ENCODE results near the gene RPLP2.

RPLP2 gene

GRCh38 chr11:788953-789940 is 20.5 kb upstream of the RPLP2 start:
- peak overlapping the region; percentile 28 for H3K4me3 ChIP-seq (replicated peaks; ENCODE audit: low read depth, low read length)
- no peak for TF ChIP-seq CTCF (IDR thresholded peaks at IDR 0.05; ENCODE audit: low read depth, low read length, missing control alignments)
- no peak for DNase-seq (ENCODE audit: extremely low read depth, low read depth)

GRCh38 chr11:789943-790342 is 19.8 kb upstream of the RPLP2 start, which contains the start of gene CEND1:
Gene CEND1, minus strand, starts transcription at chr11:790090. Its CDS starts 1,514 bp downstream, at chr11:788576.
- peak within 1 kb of the TSS; percentile 28 for H3K4me3 ChIP-seq (replicated peaks; ENCODE audit: low read depth, low read length)
- no peak for DNase-seq (ENCODE audit: extremely low read depth, low read depth)
- no peak for TF ChIP-seq CTCF (IDR thresholded peaks at IDR 0.05; ENCODE audit: low read depth, low read length, missing control alignments)

DNA sequence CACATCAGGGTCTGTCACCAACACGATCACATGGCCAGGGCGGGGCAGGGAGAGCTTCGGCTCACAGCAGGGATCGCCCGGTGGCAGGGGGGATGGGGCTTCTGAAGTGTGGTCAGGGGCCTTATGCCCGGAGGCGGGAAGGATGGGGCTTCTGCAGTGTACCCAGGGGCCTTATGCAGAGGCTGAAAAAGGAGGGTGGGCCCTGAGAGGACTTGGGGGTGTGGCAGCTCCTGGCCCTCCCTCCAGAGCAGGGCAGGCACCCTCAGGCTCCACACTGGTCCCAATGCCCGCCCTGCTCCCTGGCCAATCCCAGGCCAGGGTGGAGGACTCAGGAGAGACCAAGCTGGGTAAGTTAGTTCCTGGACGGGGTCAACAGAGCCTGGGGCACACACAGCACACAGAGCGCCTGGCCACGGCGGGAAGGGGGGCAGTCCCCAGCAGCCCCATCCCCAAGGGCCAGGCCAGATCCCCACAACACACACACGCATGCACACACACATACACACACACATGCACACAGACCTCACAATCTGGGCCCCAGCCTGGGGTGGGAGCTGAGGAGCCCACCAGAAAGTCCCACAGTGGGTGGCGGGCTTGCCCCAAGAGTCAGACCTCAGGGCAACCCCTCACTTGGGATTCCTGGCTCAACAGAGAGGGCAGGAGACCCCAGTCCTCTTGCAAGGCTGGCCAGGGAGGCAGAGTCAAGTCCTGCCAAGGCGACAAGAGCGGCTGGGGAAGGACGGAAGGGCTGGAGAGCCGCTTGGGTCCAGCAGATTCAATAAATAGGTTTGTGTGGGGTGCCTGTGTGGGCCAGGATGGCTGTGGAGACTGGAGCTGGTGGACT is 18.8 kb upstream of the RPLP2 start:
- no peak for TF ChIP-seq CTCF (IDR thresholded peaks at IDR 0.05; ENCODE audit: low read depth, low read length, missing control alignments)
- no peak overlapping the region for H3K4me3 ChIP-seq (replicated peaks; ENCODE audit: low read depth, low read length)
- no peak for DNase-seq (ENCODE audit: extremely low read depth, low read depth)

GRCh38 chr11:791658-792534 is 17.9 kb upstream of the RPLP2 start:
- DNase-seq (ENCODE audit: extremely low read depth, low read depth), result no peak
- no peak for TF ChIP-seq CTCF (IDR thresholded peaks at IDR 0.05; ENCODE audit: low read depth, low read length, missing control alignments)
- H3K4me3 ChIP-seq (replicated peaks; ENCODE audit: low read depth, low read length), result no peak overlapping the region

- H3K4me3 ChIP-seq (replicated peaks; ENCODE audit: low read depth, low read length), result no peak overlapping the region
- TF ChIP-seq CTCF (IDR thresholded peaks at IDR 0.05; ENCODE audit: low read depth, low read length, missing control alignments), result no peak
- no peak for DNase-seq (ENCODE audit: extremely low read depth, low read depth)
These were observed 17.3 kb upstream of the RPLP2 start for GRCh38 chr11:792535-792821.

DNA sequence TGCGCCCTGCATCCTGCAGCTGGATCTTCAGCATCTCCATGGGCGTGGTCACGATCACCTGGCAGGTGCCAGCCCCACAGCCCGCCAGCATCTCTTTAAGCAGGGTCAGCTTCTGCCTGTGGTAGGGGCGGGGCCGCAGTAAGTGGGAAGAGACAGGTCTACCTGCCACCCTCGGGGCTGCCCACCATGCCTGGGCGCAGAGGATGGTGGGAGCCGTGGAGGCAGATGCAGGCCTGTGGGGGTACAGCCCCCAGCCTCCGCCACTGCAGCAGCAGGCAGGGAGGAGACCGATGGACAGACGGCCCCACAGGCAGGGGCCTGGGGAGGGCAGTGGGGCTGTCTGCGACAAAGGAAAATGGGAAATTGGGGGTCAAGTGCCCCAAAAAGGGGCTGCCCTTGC is 16.9 kb upstream of the RPLP2 start:
- no peak for TF ChIP-seq CTCF (IDR thresholded peaks at IDR 0.05; ENCODE audit: low read depth, low read length, missing control alignments)
- H3K4me3 ChIP-seq (replicated peaks; ENCODE audit: low read depth, low read length), result no peak overlapping the region
- no peak for DNase-seq (ENCODE audit: extremely low read depth, low read depth)
